Stomach (tissue), 4 donors: Measurements from ENCODE around the gene DLEC1.

Experiments used
- EP300 ChIP-seq: sonication (generic); formaldehyde crosslinking; IDR thresholded peaks from one replicate; pipeline ENCODE4 v1.6.1; 2017; ENCODE audit warnings: antibody characterized with exemption
- POLR2AphosphoS5 ChIP-seq, 3 donors: sonication (generic); formaldehyde crosslinking; IDR thresholded peaks; one replicate each; pipeline ENCODE4 v1.6.1; 2016; ENCODE audit warnings: antibody characterized with exemption in 3 of 3
- TF ChIP-seq, protein P1 (sequence below), 7 experiments: fragments of 450-650 bp in 4 of 7; fragments of 200-600 bp in 3 of 7; sonication (generic) in 3 of 7; IDR thresholded peaks; one replicate each; pipeline ENCODE4 v1.5.1; 2016 to 2019; ENCODE audit warnings: antibody characterized with exemption in 7 of 7, control low read depth in 2 of 7, mild to moderate bottlenecking in 1 of 7

DNA sequence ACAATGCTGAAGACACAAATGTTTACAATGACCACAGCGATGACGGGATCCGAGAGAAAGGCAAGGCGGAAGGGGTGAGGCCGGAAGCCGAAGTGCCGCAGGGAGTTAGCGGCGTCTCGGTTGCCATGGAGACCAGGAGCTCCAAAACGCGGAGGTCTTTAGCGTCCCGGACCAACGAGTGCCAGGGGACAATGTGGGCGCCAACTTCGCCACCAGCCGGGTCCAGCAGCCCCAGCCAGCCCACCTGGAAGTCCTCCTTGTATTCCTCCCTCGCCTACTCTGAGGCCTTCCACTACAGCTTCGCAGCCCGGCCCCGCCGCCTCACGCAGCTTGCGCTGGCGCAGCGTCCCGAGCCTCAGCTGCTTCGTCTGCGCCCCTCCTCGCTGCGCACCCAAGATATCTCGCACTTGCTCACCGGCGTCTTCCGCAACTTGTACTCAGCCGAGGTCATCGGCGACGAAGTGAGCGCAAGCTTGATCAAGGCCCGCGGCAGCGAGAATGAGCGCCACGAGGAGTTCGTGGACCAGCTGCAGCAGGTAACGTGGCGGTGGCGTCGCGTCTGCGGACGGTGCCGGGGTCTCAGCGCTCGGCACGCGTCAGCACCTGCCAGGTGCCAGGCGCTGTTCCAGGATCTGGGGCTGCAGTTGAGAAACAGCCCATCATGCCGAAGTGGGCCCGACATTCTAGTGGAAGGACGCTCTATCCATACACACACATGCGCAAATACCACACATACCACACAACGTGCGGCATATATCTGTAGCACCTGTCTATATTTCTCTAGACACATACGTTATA is at the start of gene DLEC1:
- TF ChIP-seq, protein P1, sequence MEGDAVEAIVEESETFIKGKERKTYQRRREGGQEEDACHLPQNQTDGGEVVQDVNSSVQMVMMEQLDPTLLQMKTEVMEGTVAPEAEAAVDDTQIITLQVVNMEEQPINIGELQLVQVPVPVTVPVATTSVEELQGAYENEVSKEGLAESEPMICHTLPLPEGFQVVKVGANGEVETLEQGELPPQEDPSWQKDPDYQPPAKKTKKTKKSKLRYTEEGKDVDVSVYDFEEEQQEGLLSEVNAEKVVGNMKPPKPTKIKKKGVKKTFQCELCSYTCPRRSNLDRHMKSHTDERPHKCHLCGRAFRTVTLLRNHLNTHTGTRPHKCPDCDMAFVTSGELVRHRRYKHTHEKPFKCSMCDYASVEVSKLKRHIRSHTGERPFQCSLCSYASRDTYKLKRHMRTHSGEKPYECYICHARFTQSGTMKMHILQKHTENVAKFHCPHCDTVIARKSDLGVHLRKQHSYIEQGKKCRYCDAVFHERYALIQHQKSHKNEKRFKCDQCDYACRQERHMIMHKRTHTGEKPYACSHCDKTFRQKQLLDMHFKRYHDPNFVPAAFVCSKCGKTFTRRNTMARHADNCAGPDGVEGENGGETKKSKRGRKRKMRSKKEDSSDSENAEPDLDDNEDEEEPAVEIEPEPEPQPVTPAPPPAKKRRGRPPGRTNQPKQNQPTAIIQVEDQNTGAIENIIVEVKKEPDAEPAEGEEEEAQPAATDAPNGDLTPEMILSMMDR (IDR thresholded peaks at IDR 0.05): no peak
- TF ChIP-seq POLR2AphosphoS5 (IDR thresholded peaks at IDR 0.05) (no peak), EP300 (no peak)
